HG02588 (cell line): ENCODE measurements around the gene CHRNA9.
A peak's percentile ranks its signal among the peaks of the same experiment; 100 is the strongest.

Source experiments
- ATAC-seq: cut with Tn5 transposase; IDR thresholded peaks from one replicate; pipeline ENCODE4 v1.9.1; 2021; ENCODE audit warnings: mild to moderate bottlenecking, moderate library complexity; ENCODE audit not compliant: unreplicated experiment

Gene CHRNA9

DNA sequence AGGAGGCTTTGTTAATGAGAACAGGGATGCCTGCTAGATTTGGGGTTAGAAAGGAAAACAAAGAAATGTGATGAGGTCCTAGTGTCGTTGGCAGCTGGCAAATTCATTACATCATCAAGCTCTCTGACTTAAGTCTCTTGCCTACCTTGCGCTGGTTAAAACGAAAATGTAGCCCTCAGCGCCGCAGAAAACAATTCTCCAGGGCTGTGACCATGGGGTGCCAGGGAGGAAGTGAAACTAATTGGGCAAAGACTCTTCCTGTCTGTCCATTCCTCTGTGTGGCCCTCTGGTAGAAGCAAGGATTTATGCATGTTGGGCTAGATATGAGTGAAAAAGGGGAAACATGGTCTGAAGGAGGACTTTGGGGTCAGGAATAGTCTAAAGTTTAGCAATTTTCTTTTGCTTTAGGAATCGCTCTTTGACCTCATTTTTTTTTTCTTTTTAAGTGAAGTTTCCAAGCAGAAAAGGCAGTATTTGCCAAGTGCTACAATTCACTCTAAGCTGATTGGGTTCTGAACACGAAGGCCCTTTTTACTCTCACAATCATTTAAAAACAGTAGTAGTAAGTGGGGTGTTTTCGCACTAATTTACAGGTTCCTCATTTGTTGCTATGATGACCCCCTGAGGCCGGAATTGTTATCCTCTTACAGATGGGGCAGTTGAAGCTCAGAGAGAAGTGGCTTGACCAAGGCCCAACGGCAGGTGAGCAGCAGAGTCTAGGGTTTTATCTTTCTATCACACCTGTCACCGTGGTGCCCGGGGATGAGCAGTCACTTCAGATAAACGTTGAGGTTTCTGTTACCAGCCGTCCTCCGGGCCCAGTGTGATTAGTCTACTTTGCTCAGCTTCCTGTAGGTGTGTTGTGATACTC, 27.3 kb upstream of the CHRNA9 start:
- ATAC-seq, result no peak

GRCh38 chr4:40308528-40309122, 26.5 kb upstream of the CHRNA9 start:
- no peak for ATAC-seq

DNA sequence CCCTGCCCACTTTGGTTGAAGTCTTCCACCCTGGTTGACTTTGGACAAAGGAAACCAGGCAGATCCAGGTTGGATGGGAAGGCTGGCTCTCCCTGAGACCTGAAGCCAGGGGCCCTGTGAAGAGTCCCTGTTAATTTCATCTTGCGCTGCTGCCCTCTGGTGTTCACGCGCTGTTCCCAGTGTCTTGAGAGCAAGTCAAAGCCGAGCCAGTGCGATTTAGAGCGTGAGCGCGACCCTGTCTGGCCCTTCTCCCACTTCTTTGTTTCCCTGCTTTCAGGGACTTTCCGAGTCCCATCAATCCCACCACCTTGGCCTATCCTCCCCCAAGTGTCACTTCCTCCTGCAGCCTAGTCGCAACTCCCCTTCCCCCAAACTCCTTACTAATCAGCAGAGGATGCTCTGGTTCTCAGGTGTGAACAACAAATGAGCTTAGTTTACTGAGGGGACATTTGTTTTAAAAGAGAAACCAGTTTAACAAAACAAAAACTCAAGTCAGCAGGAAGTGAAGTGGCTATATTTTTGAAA, 25.8 kb upstream of the CHRNA9 start:
- ATAC-seq, result peak; percentile 35

DNA sequence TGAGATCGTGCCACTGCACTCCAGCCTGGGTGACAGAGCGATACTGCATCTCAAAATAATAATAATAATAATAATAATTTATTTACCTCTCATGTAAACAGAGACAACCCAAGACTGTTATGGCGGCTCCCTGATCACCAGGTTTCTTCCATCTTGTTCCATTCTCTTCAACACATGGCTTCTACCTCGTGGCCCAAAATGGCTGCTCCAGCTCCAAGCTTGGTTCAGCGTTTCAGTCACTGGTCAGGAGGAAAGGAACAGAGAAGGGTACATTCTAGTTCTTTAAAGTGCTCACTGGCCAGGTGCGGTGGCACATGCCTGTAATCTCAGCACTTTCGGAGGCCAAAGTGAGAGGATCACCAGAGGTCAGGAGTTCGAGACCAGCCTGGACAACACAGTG, 24.9 kb upstream of the CHRNA9 start:
- ATAC-seq, result no peak

DNA sequence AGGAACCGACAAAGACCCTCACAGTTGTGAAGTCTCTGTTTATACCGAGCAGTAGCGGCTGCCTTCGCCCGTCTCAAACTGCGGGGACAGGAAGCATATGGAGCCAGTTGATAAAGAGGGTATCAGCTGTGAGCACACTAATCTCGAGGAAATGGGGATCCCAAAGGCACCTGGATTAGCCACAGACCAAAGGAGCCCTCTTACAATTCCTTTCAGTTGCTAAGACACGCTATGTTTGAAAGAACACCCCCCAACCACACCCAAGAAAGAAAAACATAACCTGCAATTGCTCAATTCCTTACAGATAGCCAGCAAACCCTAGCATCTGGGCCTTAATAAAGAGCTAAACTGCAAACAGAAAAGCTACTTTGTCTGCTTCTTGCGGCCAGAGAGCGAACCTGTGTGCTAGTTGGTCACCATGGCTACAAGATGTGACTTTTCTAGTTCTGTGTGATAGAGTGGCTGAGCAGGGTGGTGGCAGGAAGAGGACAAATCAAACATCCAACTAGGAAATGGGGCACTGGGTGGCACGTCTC, 23.3 kb upstream of the CHRNA9 start:
- no peak for ATAC-seq

DNA sequence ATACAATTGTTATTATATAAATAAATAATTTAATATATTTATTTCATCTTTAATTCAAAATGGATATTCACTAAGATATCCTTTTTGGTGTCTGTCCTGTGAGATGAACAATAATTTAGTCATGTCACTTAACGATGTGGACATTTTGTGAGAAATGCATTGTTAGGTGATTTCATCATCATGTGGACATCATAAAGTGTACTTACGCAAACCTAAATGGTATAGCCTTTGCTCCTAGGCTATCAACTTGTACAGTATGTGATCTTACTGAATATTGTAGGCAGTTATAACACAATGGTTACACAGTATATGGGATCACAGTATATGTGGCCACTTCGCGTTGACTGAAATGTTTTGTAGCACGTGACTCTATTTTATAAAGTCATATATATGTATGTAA, 20.2 kb upstream of the CHRNA9 start:
- ATAC-seq, result no peak

- ATAC-seq, result no peak
Measured at GRCh38 chr4:40316333-40316781, 18.8 kb upstream of the CHRNA9 start.

DNA sequence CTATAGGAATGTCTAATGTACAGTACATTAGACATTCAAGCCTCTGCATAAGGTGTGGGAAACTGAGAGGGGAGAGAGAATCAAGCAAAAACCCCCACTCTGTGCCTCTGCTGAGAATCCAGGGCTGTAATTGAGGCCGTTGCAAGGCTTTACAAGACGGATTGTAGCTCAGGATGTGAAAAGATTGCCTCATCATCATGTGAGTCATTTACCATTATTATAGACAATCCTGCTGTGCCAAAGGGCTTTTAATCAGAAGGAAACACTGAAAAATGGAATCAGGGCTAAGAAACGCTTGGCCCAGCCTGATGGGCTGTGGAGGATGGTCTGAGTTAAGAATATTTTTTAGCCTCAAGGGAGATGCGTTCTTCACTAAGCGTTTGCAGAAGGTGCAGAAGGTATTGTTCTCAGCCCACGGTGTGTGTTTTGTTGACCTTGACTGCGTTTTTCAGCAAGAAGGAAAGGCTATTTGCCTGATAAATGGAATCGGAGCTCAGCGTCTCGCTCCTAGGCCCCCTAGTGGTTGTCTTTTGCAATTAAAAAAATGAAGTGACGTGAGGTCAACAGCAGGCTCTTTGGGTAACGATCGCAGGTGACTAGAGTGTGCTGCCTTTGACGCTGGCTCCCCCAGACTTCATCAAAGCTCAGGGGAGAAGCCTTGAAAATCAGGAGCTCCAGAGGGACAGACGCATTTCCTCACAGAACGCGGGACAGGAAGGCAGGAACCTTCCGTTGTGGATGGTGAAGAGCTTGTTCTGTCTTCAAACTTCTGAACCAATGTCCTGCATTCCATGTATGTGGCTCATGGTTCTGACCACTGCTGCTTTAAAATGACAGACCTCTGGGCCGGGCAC, 18.1 kb upstream of the CHRNA9 start:
- peak; percentile 50 for ATAC-seq

DNA sequence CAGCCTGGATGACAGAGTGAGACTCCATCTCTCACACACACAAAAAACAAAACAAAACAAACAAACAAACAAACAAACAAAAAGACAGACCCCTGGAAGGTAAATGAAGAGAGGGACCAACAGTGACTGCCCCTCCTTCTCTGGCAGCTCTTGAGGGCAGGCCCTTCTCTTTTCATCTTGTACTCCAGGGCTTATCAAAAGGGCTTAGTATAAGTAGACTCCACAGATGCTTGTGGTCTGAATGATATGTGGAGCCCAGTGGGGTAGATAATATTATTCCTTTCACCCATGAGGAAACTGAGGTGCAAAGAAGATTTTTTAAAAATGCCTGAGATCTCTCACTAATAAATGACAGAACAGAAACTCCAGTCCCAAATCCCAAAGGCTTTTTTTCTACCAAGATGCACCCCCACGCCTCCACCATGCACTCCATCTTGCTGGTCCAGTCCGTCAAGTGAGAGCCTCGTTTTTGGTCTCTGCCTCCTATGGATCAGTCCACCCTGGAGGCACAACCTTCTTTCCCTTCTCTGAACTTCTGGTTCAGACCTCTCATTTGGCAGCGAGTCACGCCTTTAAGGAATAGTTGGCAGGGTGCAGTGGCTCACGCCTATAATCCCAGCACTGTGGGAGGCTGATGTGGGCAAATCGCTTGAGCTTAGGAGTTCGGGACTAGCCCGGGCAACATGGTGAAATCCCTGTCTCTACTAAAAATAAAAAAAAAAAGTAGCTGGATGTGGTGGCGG, 17.0 kb upstream of the CHRNA9 start:
- no peak for ATAC-seq

DNA sequence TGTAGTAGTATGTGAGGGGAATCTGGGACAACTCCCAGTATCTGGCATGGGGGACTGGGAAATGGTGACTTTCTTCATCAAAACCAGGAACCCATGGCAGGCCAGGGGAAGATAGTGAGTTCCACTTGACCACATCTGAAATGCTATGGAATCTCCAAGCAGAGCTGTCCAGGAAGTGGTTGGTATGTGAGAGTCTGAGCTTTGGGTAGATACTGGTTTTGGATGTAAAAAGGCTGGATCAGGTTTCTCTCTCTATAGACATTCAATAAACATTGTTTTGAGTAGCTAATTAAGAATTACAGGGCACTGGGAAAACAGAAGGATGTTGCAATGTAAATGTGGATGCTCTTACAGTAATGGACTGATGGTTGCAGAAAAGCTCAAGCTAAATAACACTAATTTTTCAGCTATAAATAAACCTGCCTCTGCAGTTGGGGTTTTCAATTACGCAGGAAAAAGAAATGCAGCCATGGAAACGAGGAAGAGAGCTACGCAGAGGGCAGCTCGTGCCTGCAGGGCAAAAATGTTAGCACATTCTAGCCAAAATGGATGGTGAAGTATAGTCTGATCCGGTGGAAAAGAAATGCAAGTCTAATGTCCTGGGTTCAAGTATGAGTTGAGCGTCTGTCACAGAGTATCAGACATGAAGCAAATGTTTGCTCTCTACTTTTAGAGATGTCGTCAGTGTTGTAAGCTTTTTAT, 13.4 kb upstream of the CHRNA9 start:
- no peak for ATAC-seq

- no peak for ATAC-seq
Measured at GRCh38 chr4:40322811-40323210, 12.3 kb upstream of the CHRNA9 start.

DNA sequence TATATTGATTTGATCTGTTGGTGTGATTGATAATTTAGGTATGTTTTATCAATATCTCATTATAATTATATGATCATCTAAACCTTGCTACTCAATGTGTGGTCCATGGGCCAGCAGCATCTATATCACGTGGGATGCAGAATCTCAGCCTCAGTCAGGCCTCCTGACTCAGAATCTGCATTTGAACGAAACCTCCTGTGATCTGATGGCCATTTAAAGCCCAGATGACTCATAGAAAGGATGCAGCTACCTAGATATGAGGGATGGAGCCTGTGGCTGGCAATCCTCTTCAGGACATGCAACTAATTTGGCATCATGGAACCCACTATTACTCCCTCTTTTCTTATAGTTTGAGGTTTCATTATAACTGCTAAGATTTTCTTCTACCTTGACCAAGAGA, 11.3 kb upstream of the CHRNA9 start:
- no peak for ATAC-seq

- peak; percentile 86 for ATAC-seq
Measured at GRCh38 chr4:40325406-40326019, 9.6 kb upstream of the CHRNA9 start.

DNA sequence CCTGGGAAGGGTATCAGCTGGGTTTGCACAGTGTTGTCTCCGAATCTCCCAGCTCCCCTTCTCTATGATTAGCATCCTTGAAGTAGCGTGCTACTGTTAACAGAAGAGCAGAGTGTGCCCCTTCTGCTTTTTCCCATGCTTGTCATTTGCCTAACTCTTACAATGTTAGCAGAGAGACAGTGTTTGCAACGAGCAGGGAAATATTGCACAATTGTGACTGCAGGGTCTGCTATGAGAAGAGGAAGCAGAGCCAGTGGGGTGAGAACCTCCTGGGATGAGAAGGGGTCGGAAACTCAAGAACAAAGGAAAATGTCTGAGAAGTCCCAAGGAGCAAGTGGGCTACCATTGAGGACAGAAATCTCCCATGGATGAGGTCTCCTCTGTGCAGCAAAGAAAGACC, 7.8 kb upstream of the CHRNA9 start:
- ATAC-seq, result no peak

- no peak for ATAC-seq
Measured at GRCh38 chr4:40328383-40328782, 6.8 kb upstream of the CHRNA9 start.

- no peak for ATAC-seq
Measured at GRCh38 chr4:40329805-40330204, 5.3 kb upstream of the CHRNA9 start.

DNA sequence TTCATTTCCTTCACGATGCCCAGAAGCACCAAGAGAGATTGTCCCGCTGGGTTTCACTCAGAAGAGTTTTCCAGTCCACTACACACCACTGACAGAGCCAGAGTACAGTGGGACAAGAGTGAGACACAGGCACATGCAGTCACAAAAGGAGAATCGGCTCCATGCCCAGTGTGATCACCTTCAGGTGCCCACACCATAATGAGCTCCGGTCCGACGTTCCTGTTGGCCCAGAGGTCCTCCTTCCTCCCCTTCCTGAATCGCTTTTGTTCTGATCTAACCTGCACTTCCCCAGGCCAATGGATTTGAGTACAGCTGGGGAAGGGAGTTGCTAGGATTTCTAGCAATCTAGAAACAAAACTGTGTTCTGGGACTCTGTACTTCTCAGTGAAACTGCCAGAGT, 4.6 kb upstream of the CHRNA9 start:
- no peak for ATAC-seq

GRCh38 chr4:40331101-40331745, 3.9 kb upstream of the CHRNA9 start:
- no peak for ATAC-seq

DNA sequence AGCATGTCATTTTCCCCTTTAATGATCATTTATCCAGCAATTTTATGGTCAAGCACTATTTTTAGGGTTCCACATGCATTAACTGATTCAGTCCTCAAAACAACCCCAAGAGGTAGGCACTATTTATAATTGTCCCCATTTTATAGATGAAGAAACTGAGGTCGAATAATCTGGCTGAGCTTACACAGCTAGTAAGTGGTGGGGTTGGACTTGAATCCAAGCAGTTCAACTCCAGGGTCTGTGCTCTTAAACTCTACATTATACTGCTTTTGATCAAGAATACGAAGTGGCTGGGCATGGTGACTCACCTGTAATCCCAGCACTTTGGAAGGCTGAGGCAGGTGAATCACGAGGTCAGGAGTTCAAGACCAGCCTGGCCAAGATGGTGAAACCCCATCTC, 3.2 kb upstream of the CHRNA9 start:
- ATAC-seq, result no peak
